T-helper 1 cell treated with Interleukin-12 subunit alpha and Interleukin-12 subunit beta and Interleukin-4 antibody, amounts not matched to agents 30 μg/mL and 1 μg/mL, for 36 hours (primary cell): ENCODE results near the gene SLC35F6.
"Not testable (repeated sequence)": the region's sequence is repeated elsewhere in the genome, so short reads cannot be mapped to it uniquely, and the experiment has no call there.

ENCODE experiments used
- H3K27ac Mint-ChIP-seq: one replicate; pipeline ENCODE4 v1.8.0; 2021; ENCODE audit warnings: mild to moderate bottlenecking, mixed read lengths
- H3K27me3 Mint-ChIP-seq: one replicate; pipeline ENCODE4 v1.8.0; 2021; ENCODE audit warnings: low read depth, mixed read lengths
- H3K36me3 Mint-ChIP-seq: one replicate; pipeline ENCODE4 v1.8.0; 2021; ENCODE audit warnings: low read depth, mixed read lengths
- H3K4me1 Mint-ChIP-seq: one replicate; pipeline ENCODE4 v1.8.0; 2021; ENCODE audit warnings: low read depth, mixed read lengths
- H3K4me3 Mint-ChIP-seq: one replicate; pipeline ENCODE4 v1.8.0; 2021; ENCODE audit warnings: mild to moderate bottlenecking, moderate library complexity, mixed read lengths
- H3K9me3 Mint-ChIP-seq: one replicate; pipeline ENCODE4 v1.8.0; 2021; ENCODE audit warnings: mixed read lengths

The SLC35F6 gene

GRCh38 chr2:26758790-26759321 lies 5.2 kb upstream of the SLC35F6 start:
- no peak overlapping the region for H3K4me3 Mint-ChIP-seq
- peaks cover 4% of the 10 kb centered on the region for H3K4me1 Mint-ChIP-seq
- no peaks in the 10 kb centered on the region for H3K9me3 Mint-ChIP-seq
- H3K27ac Mint-ChIP-seq = peak overlapping the region; percentile 55
- no peaks in the 10 kb centered on the region for H3K36me3 Mint-ChIP-seq
- H3K27me3 Mint-ChIP-seq = peaks cover 10% of the 10 kb centered on the region

DNA sequence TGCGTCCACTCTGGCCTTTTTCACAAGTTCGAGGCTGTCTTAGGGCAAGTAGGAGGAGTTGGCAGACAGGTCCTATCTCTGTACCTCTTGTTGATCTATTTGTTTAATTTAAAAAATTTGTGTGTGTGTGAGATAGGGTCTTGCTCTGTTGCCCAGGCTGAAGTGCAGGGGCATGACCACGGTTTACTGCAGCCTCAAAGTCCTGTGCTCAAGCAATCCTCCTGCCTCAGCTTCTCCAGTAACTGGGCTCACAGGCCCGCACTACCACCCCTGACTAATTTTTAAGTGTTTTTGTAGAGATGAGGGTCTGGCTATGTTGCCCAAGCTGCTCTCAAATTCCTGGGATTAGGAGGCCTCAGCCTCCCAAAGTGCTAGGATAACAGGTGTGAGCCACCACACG lies 4.2 kb upstream of the SLC35F6 start:
- Mint-ChIP-seq H3K9me3 (no peaks in the 10 kb centered on the region), H3K27ac (no peak overlapping the region), H3K36me3 (peaks cover 2% of the 10 kb centered on the region), H3K27me3 (peaks cover 8% of the 10 kb centered on the region), H3K4me3 (no peak overlapping the region), H3K4me1 (peaks cover 6% of the 10 kb centered on the region)

- H3K4me1 Mint-ChIP-seq = peaks cover 16% of the 10 kb centered on the region
- H3K27ac Mint-ChIP-seq, H3K9me3 Mint-ChIP-seq, H3K27me3 Mint-ChIP-seq, H3K4me3 Mint-ChIP-seq, H3K36me3 Mint-ChIP-seq: not testable (repeated sequence)
These were observed 3.1 kb upstream of the SLC35F6 start for GRCh38 chr2:26760991-26761390.

- Mint-ChIP-seq H3K36me3 (peaks cover 2% of the 10 kb centered on the region), H3K4me3 (peak overlapping the region; percentile 96), H3K27ac (no peak overlapping the region), H3K9me3 (no peaks in the 10 kb centered on the region), H3K4me1 (peaks cover 14% of the 10 kb centered on the region), H3K27me3 (peaks cover 8% of the 10 kb centered on the region)
These were observed 1.1 kb upstream of the SLC35F6 start for GRCh38 chr2:26763019-26763418.

DNA sequence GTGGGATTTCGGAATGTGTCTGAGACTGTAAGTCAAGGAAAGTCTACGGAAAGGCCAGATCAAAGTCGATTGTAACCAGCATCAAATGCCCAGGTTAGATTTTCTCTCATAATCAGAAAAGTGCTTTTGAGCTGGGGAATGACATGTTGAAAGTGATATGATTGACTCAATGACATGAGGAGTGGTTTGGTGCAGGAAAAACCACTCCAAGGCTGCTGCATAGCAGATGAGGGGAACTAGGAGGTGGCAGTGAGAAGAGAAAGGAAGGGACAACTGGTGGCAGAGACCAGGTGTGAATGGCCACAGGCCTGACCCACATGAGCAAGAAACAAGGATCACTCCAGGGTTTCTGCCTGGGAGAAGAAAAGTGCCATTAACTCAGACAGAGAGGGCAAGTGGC lies 822 bp downstream of the SLC35F6 start:
- no peaks in the 10 kb centered on the region for H3K9me3 Mint-ChIP-seq
- peaks cover 8% of the 10 kb centered on the region for H3K27me3 Mint-ChIP-seq
- peaks cover 23% of the 10 kb centered on the region for H3K4me1 Mint-ChIP-seq
- peak overlapping the region; percentile 89 for H3K27ac Mint-ChIP-seq
- H3K36me3 Mint-ChIP-seq = peaks cover 4% of the 10 kb centered on the region
- H3K4me3 Mint-ChIP-seq = peak overlapping the region; percentile 96

DNA sequence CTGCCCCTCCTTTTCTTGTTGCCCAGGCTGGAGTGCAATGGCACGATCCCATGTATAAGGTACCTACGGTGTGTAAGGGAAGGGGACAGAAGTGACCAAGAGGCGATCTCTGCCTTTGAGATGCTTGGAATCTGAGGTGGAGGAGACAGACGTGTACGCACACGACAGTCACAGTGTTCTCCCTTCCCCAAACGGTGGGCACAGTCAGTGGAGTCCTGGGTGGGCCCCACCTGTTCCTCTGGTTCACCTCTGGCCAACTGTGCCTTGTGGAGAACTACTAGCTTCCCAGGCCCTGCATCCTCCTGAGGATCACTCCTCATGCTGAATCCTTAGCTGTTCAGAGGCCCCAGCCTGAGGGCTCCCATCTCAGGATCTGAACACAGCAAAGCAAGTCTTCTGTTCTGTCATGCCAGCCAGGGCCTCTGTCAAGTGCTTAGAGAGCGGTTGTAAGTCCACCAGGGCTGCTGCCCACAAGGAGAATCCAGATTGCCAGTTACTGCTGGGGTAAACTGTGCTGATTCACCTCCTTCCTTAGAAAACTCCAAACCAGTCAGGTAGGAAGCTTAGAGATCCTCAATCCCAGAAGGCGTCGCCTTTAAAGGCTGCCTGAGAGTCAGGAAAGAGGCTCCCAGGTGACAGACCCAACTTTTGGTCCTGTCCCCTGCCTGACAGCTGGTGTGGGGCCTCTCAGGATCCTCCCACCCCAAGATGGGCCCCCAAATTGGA lies 1.6 kb downstream of the SLC35F6 start:
- peak overlapping the region; percentile 31 for H3K27ac Mint-ChIP-seq
- peaks cover 4% of the 10 kb centered on the region for H3K36me3 Mint-ChIP-seq
- peaks cover 6% of the 10 kb centered on the region for H3K27me3 Mint-ChIP-seq
- peak overlapping the region; percentile 96 for H3K4me3 Mint-ChIP-seq
- no peaks in the 10 kb centered on the region for H3K9me3 Mint-ChIP-seq
- H3K4me1 Mint-ChIP-seq = peaks cover 23% of the 10 kb centered on the region

DNA sequence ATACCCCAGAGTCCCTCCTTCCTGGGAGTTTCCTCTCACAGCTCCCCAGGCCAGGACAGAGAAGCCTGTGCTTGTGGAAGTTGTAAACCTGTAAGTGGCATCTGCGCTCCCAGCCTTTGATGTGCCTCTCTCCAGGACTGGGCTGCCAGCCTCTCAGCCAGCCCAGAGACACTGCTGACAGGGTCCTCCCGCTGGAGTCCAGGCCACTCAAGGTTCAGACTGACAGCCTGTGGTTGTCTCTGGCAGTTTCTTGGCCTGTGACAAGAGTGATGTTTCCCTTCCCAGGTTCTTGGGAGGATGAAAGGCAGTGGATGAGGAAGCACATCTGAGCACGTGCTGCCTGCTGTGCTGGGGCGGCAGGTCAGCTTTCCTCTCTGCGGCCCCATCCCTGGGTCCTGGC lies 3.0 kb downstream of the SLC35F6 start:
- Mint-ChIP-seq H3K9me3 (no peaks in the 10 kb centered on the region), H3K27ac (no peak overlapping the region), H3K27me3 (peaks cover 3% of the 10 kb centered on the region), H3K36me3 (peaks cover 4% of the 10 kb centered on the region), H3K4me3 (no peak overlapping the region), H3K4me1 (peaks cover 32% of the 10 kb centered on the region)

GRCh38 chr2:26767894-26768487 lies 3.9 kb downstream of the SLC35F6 start:
- no peaks in the 10 kb centered on the region for H3K27me3 Mint-ChIP-seq
- peaks cover 6% of the 10 kb centered on the region for H3K36me3 Mint-ChIP-seq
- H3K4me3 Mint-ChIP-seq = no peak overlapping the region
- peaks cover 41% of the 10 kb centered on the region for H3K4me1 Mint-ChIP-seq
- H3K9me3 Mint-ChIP-seq = no peaks in the 10 kb centered on the region
- H3K27ac Mint-ChIP-seq = no peak overlapping the region

DNA sequence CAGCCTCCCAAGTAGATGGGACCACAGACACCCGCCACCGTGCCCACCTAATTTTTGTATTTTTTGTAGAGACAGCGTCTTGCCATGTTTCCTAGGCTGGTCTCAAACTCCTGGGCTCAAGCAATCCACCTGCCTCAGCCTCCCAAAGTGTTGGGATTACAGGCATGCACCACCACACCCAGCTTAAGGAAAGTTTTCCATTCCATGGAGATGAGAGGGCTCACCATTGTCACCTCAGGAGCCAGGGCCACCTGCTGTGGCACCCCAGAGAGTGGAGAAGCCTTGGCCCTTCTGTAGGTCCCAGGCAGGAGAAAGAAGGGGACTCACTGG lies 4.6 kb downstream of the SLC35F6 start:
- H3K27ac Mint-ChIP-seq = peak overlapping the region; percentile 55
- H3K4me3 Mint-ChIP-seq = no peak overlapping the region
- H3K27me3 Mint-ChIP-seq = no peaks in the 10 kb centered on the region
- H3K36me3 Mint-ChIP-seq = peaks cover 6% of the 10 kb centered on the region
- H3K4me1 Mint-ChIP-seq = peaks cover 42% of the 10 kb centered on the region
- H3K9me3 Mint-ChIP-seq = no peaks in the 10 kb centered on the region

- H3K36me3 Mint-ChIP-seq = peaks cover 6% of the 10 kb centered on the region
- H3K4me1 Mint-ChIP-seq = peaks cover 42% of the 10 kb centered on the region
- no peak overlapping the region for H3K4me3 Mint-ChIP-seq
- peak overlapping the region; percentile 55 for H3K27ac Mint-ChIP-seq
- no peaks in the 10 kb centered on the region for H3K27me3 Mint-ChIP-seq
- H3K9me3 Mint-ChIP-seq = no peaks in the 10 kb centered on the region
These were observed 5.1 kb downstream of the SLC35F6 start for GRCh38 chr2:26769089-26769761.

GRCh38 chr2:26770986-26771586 lies 7.0 kb downstream of the SLC35F6 start:
- H3K36me3 Mint-ChIP-seq = peaks cover 12% of the 10 kb centered on the region
- H3K27ac Mint-ChIP-seq = peak overlapping the region; percentile 58
- H3K4me1 Mint-ChIP-seq = peaks cover 29% of the 10 kb centered on the region
- no peaks in the 10 kb centered on the region for H3K27me3 Mint-ChIP-seq
- no peak overlapping the region for H3K4me3 Mint-ChIP-seq
- H3K9me3 Mint-ChIP-seq = no peaks in the 10 kb centered on the region

DNA sequence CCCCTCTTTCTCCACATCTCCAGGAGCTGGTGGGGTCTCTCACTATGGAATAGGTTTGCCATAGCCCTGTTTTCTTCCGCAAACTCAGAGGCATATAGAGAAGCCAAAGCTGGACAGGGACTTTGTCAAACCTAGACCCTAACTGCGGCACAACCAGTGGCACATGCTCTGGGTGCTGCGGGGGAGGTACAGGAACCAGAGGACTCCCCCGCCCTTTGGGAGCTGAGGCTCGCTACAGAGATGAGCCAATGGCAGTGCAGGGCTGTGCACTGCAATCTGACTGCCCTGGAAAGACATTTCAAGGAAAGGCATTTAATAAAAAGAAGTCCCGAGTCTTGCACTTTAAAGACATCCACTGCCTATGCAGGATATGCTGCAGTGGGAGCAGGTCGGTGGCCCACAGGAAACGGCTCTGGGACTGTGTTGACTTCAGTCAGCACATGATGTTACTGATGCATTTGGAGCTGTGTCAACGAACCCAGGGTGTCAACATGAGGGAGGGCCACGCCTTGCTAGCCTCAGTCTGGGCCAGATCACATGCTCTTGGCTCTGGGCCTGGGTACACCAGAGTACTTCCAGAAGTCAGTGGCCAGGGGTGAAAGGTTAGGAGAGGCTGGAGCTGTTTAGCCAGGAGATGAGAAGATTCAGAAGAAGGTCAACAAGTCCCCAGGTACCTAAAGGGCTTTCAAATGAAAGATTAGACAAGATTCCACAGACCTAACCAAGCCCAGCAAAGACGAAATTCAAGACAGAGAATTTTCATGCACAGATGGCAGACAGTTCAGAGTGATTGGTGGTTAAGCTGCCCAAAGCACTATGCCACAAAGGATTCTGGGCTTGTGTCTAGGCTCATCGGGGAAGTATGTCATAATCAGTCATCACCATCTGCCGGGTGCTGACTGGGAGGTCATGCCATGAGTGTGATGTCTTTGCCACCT lies 8.2 kb downstream of the SLC35F6 start:
- H3K9me3 Mint-ChIP-seq = no peaks in the 10 kb centered on the region
- peaks cover 18% of the 10 kb centered on the region for H3K36me3 Mint-ChIP-seq
- peaks cover 29% of the 10 kb centered on the region for H3K4me1 Mint-ChIP-seq
- H3K27ac Mint-ChIP-seq = peak overlapping the region; percentile 98
- H3K27me3 Mint-ChIP-seq = no peaks in the 10 kb centered on the region
- peak overlapping the region; percentile 58 for H3K4me3 Mint-ChIP-seq

- no peak overlapping the region for H3K4me3 Mint-ChIP-seq
- H3K36me3 Mint-ChIP-seq = peaks cover 29% of the 10 kb centered on the region
- H3K27me3 Mint-ChIP-seq = no peaks in the 10 kb centered on the region
- no peaks in the 10 kb centered on the region for H3K9me3 Mint-ChIP-seq
- peaks cover 17% of the 10 kb centered on the region for H3K4me1 Mint-ChIP-seq
- peak overlapping the region; percentile 5 for H3K27ac Mint-ChIP-seq
These were observed 12.2 kb downstream of the SLC35F6 start for GRCh38 chr2:26776195-26776800.
